Loucy (cell line): ENCODE measurements around the gene NPDC1.

Experiments used
- CTCF ChIP-seq: fragments of 200-600 bp; sonication (generic); conservative IDR thresholded peaks from 2 replicates; pipeline ENCODE4 v1.5.1; 2014; ENCODE audit warnings: mild to moderate bottlenecking, antibody characterized with exemption, low read length
- EZH2phosphoT487 ChIP-seq: fragments of 200-600 bp; IDR thresholded peaks from 2 replicates; pipeline ENCODE4 v1.6.1; 2018; ENCODE audit warnings: antibody characterized with exemption, mild to moderate bottlenecking, moderate library complexity, borderline replicate concordance

DNA sequence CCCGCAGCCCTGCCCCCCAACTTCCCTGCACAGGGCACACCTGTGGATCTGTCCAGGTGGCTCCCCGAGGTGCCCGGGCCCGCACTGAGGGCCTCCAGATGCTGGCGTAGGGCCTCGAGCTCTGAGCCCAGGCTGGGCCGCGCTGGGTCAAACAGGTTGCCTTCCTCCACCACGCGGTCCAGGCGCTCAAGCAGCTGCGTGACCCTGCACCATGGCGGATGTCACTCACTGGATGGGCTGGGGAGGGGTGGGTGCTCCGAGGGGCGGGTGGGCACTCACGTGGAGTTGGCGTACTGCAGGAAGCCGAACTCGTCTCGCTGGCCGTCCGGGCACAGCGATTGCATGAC, 23.3 kb downstream of the NPDC1 start:
- no peak for TF ChIP-seq CTCF
- TF ChIP-seq EZH2phosphoT487: no peak
